HepG2 (cell line): ENCODE measurements around the gene TECPR1. TPM values are rescaled to one million over a fixed set of nuclear protein-coding genes. Genes with fewer than 3 reads are reported as not detected.

Experiments
- ATAC-seq: fragments of 200-7000 bp; cut with Tn5 transposase; 3 replicates; pipeline ENCODE4 v1.9.1; 2020; ENCODE audit warnings: mild to moderate bottlenecking, moderate library complexity
- BruUV-seq: library from RNA; stranded (reverse); fragments of 400-500 nt; replicated peaks from 2 replicates; lab custom pipeline; 2021; lab: Mats Ljungman, UMichigan
- CTCF ChIA-PET: fragments of 300-600 bp; formaldehyde crosslinking; extraction: SDS; loops from one replicate; lab custom pipeline; 2021; ENCODE audit warnings: low total read pairs, inconsistent platforms, low intra/inter-chr PET ratio; lab: Yijun Ruan, JAX
- POLR2A ChIA-PET: fragments of 350-600 bp; sonication (Branson Sonifier 250); formaldehyde crosslinking; loops from one replicate; lab custom pipeline; 2020; ENCODE audit warnings: antibody characterized with exemption, inconsistent platforms; lab: Yijun Ruan, JAX
- DNase-seq: peaks from one replicate; pipeline ENCODE4 v3.0.0-alpha.2; 2015; ENCODE audit warnings: low spot score
- FAIRE-seq: peaks from 3 replicates; lab custom pipeline; 2011; peaks lifted over from hg19 to GRCh38; lab: Jason Lieb, UNC
- H2AFZ ChIP-seq: one replicate; pipeline ENCODE4 v1.6.1; 2011; ENCODE audit warnings: low read length, inconsistent platforms
- H3K27ac ChIP-seq: fragments of 300-600 bp; 3 replicates; pipeline ENCODE4 v1.8.0; 2011; ENCODE audit warnings: mixed run types, mild to moderate bottlenecking, mixed read lengths, low read length, inconsistent platforms; ENCODE audit not compliant: insufficient read depth; ENCODE audit errors: extremely low read length
- H3K27me3 ChIP-seq, 2 experiments: fragments of 200-600 bp in 1 of 2; 2 replicates in 1 of 2; 3 replicates in 1 of 2; pipeline versions ENCODE4 v1.6.0 to v1.8.0; 2011; ENCODE audit warnings: low read length in 2 of 2, mild to moderate bottlenecking in 2 of 2, moderate library complexity in 2 of 2, inconsistent platforms in 1 of 2; ENCODE audit not compliant: insufficient read depth in 2 of 2, control insufficient read depth in 1 of 2
- H3K36me3 ChIP-seq, 2 experiments: fragments of 200-600 bp in 1 of 2; replicated peaks in 1 of 2; 2 replicates in 1 of 2; 3 replicates in 1 of 2; pipeline versions ENCODE4 v1.5.1 to v1.8.0; 2011; ENCODE audit warnings: low read length in 2 of 2, inconsistent platforms in 1 of 2; ENCODE audit not compliant: insufficient read depth in 2 of 2, control insufficient read depth in 1 of 2
- H3K4me1 ChIP-seq: 2 replicates; pipeline ENCODE4 v1.5.1; 2012; ENCODE audit warnings: low read length, inconsistent platforms; ENCODE audit not compliant: insufficient read depth
- H3K4me2 ChIP-seq: 2 replicates; pipeline ENCODE4 v1.6.0; 2011; ENCODE audit warnings: low read depth, low read length, inconsistent platforms
- H3K4me3 ChIP-seq, 3 experiments: fragments of 200-600 bp in 1 of 3; sonication (generic), shearing (Covaris generic) in 1 of 3; replicated peaks in 1 of 3; 2 replicates each; pipeline ENCODE4 v1.5.1; 2011 to 2016; ENCODE audit warnings: low read length in 3 of 3, inconsistent platforms in 2 of 3, low read depth in 2 of 3, mild to moderate bottlenecking in 2 of 3, control low read depth in 1 of 3, mixed read lengths in 1 of 3; ENCODE audit not compliant: insufficient read depth in 1 of 3
- H3K79me2 ChIP-seq: one replicate; pipeline ENCODE4 v1.6.1; 2011; ENCODE audit warnings: low read length, inconsistent platforms; ENCODE audit not compliant: insufficient read depth
- H3K9ac ChIP-seq: 2 replicates; pipeline ENCODE4 v1.6.0; 2011; ENCODE audit warnings: mild to moderate bottlenecking, low read depth, low read length, inconsistent platforms; ENCODE audit not compliant: insufficient read depth
- H3K9me3 ChIP-seq: 2 replicates; pipeline ENCODE4 v1.5.1; 2012; ENCODE audit warnings: mild to moderate bottlenecking, low read length
- H4K20me1 ChIP-seq: 2 replicates; pipeline ENCODE4 v1.6.0; 2011; ENCODE audit warnings: inconsistent platforms, mild to moderate bottlenecking, low read length, moderate library complexity; ENCODE audit not compliant: insufficient read depth
- ATF4 ChIP-seq, 2 experiments: fragments of 450-650 bp in 1 of 2; sonication (generic) in 1 of 2; formaldehyde crosslinking; IDR thresholded peaks; 2 replicates each; pipeline versions ENCODE4 v1.5.0 to v1.8.0; 2020 to 2022; ENCODE audit warnings: mild to moderate bottlenecking in 1 of 2, missing genetic modification reagents in 1 of 2
- EZH2 ChIP-seq: conservative IDR thresholded peaks from 2 replicates; pipeline ENCODE4 v1.6.1; 2012; ENCODE audit warnings: mild to moderate bottlenecking, low read depth, low read length, moderate library complexity
- GATAD2A ChIP-seq: IDR thresholded peaks from 2 replicates; pipeline ENCODE4 v1.6.1; 2016
- HNRNPUL1 ChIP-seq: fragments of 200-400 bp; formaldehyde crosslinking; IDR thresholded peaks from 2 replicates; pipeline ENCODE4 v1.6.1; 2017; ENCODE audit warnings: low read depth, mild to moderate bottlenecking, low read length, moderate library complexity
- JUN ChIP-seq: sonication (generic); formaldehyde crosslinking; IDR thresholded peaks from 2 replicates; pipeline ENCODE4 v1.4.0; 2020; ENCODE audit warnings: mild to moderate bottlenecking, missing genetic modification reagents
- PAX8 ChIP-seq: sonication (generic); formaldehyde crosslinking; IDR thresholded peaks from 2 replicates; pipeline ENCODE4 v1.8.0; 2022; ENCODE audit warnings: mild to moderate bottlenecking, missing genetic modification reagents, borderline replicate concordance
- SCMH1 ChIP-seq: sonication (generic); formaldehyde crosslinking; IDR thresholded peaks from 2 replicates; pipeline ENCODE4 v1.9.0; 2021; ENCODE audit warnings: missing genetic modification reagents, mild to moderate bottlenecking, borderline replicate concordance
- TSC22D2 ChIP-seq: sonication (generic); formaldehyde crosslinking; IDR thresholded peaks from 2 replicates; pipeline ENCODE4 v1.5.1; 2020; ENCODE audit warnings: missing genetic modification reagents, mild to moderate bottlenecking, borderline replicate concordance
- ZNF138 ChIP-seq: sonication (generic); formaldehyde crosslinking; IDR thresholded peaks from 2 replicates; pipeline ENCODE4 v1.5.0; 2020; ENCODE audit warnings: mild to moderate bottlenecking, low read depth, missing genetic modification reagents
- ZNF343 ChIP-seq: sonication (generic); formaldehyde crosslinking; IDR thresholded peaks from 2 replicates; pipeline ENCODE4 v1.4.0; 2020; ENCODE audit warnings: mild to moderate bottlenecking, missing genetic modification reagents
- ZNF468 ChIP-seq: sonication (generic); formaldehyde crosslinking; IDR thresholded peaks from 2 replicates; pipeline ENCODE4 v1.8.0; 2022; ENCODE audit warnings: mild to moderate bottlenecking, moderate library complexity, missing genetic modification reagents
- WGBS: methylation state at CpG from one replicate; pipeline ENCODE4 v1.1.6; 2017; ENCODE audit warnings: low lambda C conversion rate; 5-methylcytosine and 5-hydroxymethylcytosine counted together
- in situ Hi-C: cut with HindIII; loops from 2 replicates; pipeline ENCODE4 v1.10.0; 2017; ENCODE audit warnings: low pct_unique_long_range_greater_than_20kb; ENCODE audit not compliant: extremely low pct_ligation_motif_present
- intact Hi-C: fragments of 100-400 bp; cut with micrococcal nuclease; formaldehyde crosslinking; loops from one replicate; pipeline ENCODE4 v1.10.0; 2022; ENCODE audit not compliant: unreplicated experiment
- polyA plus RNA-seq, 8 experiments: library from polyadenylated mRNA; depleted of rRNA in 3 of 8; stranded (reverse) in 7 of 8; unstranded in 1 of 8; fragments of >200 nt; fragmentation: Illumina TruSeq in 4 of 8; extraction: Trizol in 4 of 8; gene quantifications; 2 replicates each; pipeline versions ENCODE4 v1.2.1 to v1.2.3, GENCODE V29; 2011 to 2016; ENCODE audit warnings: low read depth in 4 of 8, missing spikeins in 1 of 8, mixed read lengths in 1 of 8; ENCODE audit not compliant: insufficient read depth in 1 of 8
- total RNA-seq, 5 experiments: library from RNA; depleted of rRNA; stranded (reverse); fragments of >200 nt; fragmentation: Illumina TruSeq; extraction: Trizol; gene quantifications; 2 replicates each; pipeline ENCODE4 v1.2.3, GENCODE V29; 2016; ENCODE audit warnings: low read depth in 1 of 5

TECPR1 gene
- total and polyA plus RNA-seq, 2 of the 13 experiments (the other 11 are each of a cell fraction or from before 2014, with no cell fraction given) = 2.3 to 6.3 TPM

- FAIRE-seq (no peak), DNase-seq (no peak), ATAC-seq (no peak)
- H2AFZ ChIP-seq = no peak overlapping the region
- H3K9ac ChIP-seq = no peak overlapping the region
- no peaks in the 10 kb centered on the region for H4K20me1 ChIP-seq
- 97% methylated on average over 1 of the region's 1 CpG for WGBS
- no peaks in the 10 kb centered on the region for H3K79me2 ChIP-seq
- in situ Hi-C loops = loop anchor here (5.0 kb wide), 1 partner anchor 225 kb away; no protein-coding TSS in a partner anchor
- no peak overlapping the region for H3K4me3 ChIP-seq
- no peak overlapping the region for H3K4me2 ChIP-seq
- TF ChIP-seq ZNF138 (CRISPR knock-in tag) (no peak), SCMH1 (CRISPR knock-in tag) (no peak), ZNF343 (CRISPR knock-in tag) (no peak), GATAD2A (CRISPR knock-in tag) (no peak), ZNF468 (CRISPR knock-in tag) (no peak), TSC22D2 (CRISPR knock-in tag) (no peak), EZH2 (no peak), ATF4 (CRISPR knock-in tag; IDR thresholded peaks at IDR 0.05) (no peak), PAX8 (no peak), JUN (CRISPR knock-in tag) (no peak), HNRNPUL1 (no peak)
- no peaks in the 10 kb centered on the region for H3K27me3 ChIP-seq
- H3K4me1 ChIP-seq = no peaks in the 10 kb centered on the region
- H3K36me3 ChIP-seq = no peaks in the 10 kb centered on the region; a peak in 1 of 5 replicates
- BruUV-seq = no TSS peak
- H3K27ac ChIP-seq = no peak overlapping the region
- H3K9me3 ChIP-seq = no peaks in the 10 kb centered on the region
- intact Hi-C loops = no loop called here
- CTCF ChIA-PET = no interaction called here
- POLR2A ChIA-PET = no interaction called here
Measured at GRCh38 chr7:98242342-98242741, 9.7 kb downstream of the TECPR1 start.
